Tibial nerve (tissue), 4 donors: ENCODE data around the gene ST8SIA6. TPM values are rescaled to one million over a fixed set of nuclear protein-coding genes. Genes with fewer than 3 reads are reported as not detected.

Experiments
- DNase-seq, 2 donors: peaks; one replicate each; pipeline ENCODE4 v3.0.0-alpha.2; 2019; ENCODE audit warnings: low spot score in 2 of 2
- H3K27ac ChIP-seq, 4 donors: fragments of 200-600 bp; sonication (generic) in 3 of 4; one replicate each; pipeline ENCODE4 v1.5.1; 2017 to 2019; ENCODE audit warnings: mild to moderate bottlenecking in 1 of 4
- H3K27me3 ChIP-seq, 2 donors: fragments of 200-600 bp; sonication (generic) in 1 of 2; one replicate each; pipeline versions ENCODE4 v1.5.1 to v1.6.0; 2017 to 2019
- H3K36me3 ChIP-seq, 3 donors: fragments of 200-600 bp; sonication (generic); one replicate each; pipeline ENCODE4 v1.5.1; 2018 to 2019
- H3K4me1 ChIP-seq, 4 donors: fragments of 200-600 bp; sonication (generic) in 3 of 4; one replicate each; pipeline ENCODE4 v1.5.1; 2017 to 2019
- H3K4me3 ChIP-seq, 4 donors: fragments of 200-600 bp; sonication (generic) in 3 of 4; one replicate each; pipeline ENCODE4 v1.5.1; 2017 to 2019; ENCODE audit warnings: mild to moderate bottlenecking in 1 of 4, moderate library complexity in 1 of 4
- H3K9me3 ChIP-seq, 4 donors: fragments of 200-600 bp; sonication (generic) in 3 of 4; one replicate each; pipeline ENCODE4 v1.5.1; 2017 to 2019
- EP300 ChIP-seq, 2 donors: sonication (generic); formaldehyde crosslinking; IDR thresholded peaks; one replicate each; pipeline ENCODE4 v1.6.1; 2017; ENCODE audit warnings: antibody characterized with exemption in 2 of 2, mild to moderate bottlenecking in 1 of 2
- POLR2A ChIP-seq, 2 donors: fragments of 450-650 bp; IDR thresholded peaks; one replicate each; pipeline ENCODE4 v1.6.1; 2017; ENCODE audit warnings: antibody characterized with exemption in 2 of 2, mild to moderate bottlenecking in 2 of 2, moderate library complexity in 2 of 2
- WGBS, 2 donors: methylation state at CpG; one replicate each; pipeline ENCODE4 v1.1.5; 2018; 5-methylcytosine and 5-hydroxymethylcytosine counted together
- small RNA-seq: library from RNA; depleted of rRNA; stranded (forward); fragments of <200 nt; gene quantifications from one replicate; pipeline ENCODE3, GENCODE V24; 2016
- total RNA-seq, 4 donors: library from RNA; depleted of rRNA; stranded (reverse); fragments of >200 nt; gene quantifications; one replicate each; pipeline ENCODE4 v1.1.0, GENCODE V29; 2016
- TF ChIP-seq, protein P1 (sequence below), 5 experiments: fragments of 200-600 bp in 3 of 5; fragments of 450-650 bp in 2 of 5; sonication (generic) in 3 of 5; IDR thresholded peaks; one replicate each; pipeline ENCODE4 v1.5.1; 2016 to 2019; ENCODE audit warnings: antibody characterized with exemption in 5 of 5, mild to moderate bottlenecking in 3 of 5, moderate library complexity in 2 of 5

ST8SIA6 gene
- total RNA-seq, 4 donors from 2014 or later, result 1.9 to 4.2 (median 3.5) TPM

DNA sequence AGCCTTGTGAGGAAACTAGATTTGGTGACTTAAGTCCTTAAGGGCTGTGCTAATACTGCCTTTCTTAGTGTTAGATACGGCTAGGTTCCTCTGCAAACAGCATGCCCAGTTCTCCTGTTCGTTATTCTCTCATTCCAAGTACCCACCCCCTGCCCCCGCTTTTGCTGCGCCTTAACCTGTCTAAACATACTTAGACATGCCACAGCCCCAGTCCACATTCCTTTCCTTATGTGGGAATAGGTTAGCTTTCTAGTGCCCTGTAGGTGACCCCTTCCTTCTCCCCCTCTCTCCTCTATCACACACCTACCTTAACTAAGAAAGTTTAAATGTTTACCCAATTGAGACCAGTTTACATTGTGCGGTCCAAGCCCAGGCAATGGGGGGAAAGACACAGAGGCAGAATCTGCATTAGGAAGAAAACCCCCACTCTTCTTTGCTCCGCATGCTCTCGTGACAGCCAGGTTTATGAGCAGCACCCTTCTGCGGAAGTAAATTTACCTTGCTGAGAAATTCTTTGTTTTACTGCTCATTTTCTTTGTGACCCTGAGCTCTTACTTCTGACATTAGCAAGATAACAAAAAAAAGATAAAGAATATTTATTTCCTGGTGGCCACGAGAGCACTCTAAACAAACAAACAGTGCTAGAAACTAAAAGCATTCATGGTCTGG is 177.5 kb downstream of the ST8SIA6 start:
- DNase-seq, result no peak
- no peak overlapping the region for H3K27ac ChIP-seq
- H3K27me3 ChIP-seq, result no peaks in the 10 kb centered on the region
- H3K36me3 ChIP-seq, result no peaks in the 10 kb centered on the region
- no peaks in the 10 kb centered on the region for H3K4me1 ChIP-seq
- TF ChIP-seq POLR2A (IDR thresholded peaks at IDR 0.05) (no peak), EP300 (IDR thresholded peaks at IDR 0.05) (no peak)
- TF ChIP-seq, protein P1, sequence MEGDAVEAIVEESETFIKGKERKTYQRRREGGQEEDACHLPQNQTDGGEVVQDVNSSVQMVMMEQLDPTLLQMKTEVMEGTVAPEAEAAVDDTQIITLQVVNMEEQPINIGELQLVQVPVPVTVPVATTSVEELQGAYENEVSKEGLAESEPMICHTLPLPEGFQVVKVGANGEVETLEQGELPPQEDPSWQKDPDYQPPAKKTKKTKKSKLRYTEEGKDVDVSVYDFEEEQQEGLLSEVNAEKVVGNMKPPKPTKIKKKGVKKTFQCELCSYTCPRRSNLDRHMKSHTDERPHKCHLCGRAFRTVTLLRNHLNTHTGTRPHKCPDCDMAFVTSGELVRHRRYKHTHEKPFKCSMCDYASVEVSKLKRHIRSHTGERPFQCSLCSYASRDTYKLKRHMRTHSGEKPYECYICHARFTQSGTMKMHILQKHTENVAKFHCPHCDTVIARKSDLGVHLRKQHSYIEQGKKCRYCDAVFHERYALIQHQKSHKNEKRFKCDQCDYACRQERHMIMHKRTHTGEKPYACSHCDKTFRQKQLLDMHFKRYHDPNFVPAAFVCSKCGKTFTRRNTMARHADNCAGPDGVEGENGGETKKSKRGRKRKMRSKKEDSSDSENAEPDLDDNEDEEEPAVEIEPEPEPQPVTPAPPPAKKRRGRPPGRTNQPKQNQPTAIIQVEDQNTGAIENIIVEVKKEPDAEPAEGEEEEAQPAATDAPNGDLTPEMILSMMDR (IDR thresholded peaks at IDR 0.05), result no peak
- peaks cover 0 to 5% (median 0%) of the 10 kb centered on the region in 4 donors for H3K9me3 ChIP-seq
- H3K4me3 ChIP-seq, result no peak overlapping the region
- 82 to 88% methylated on average over 9 of the region's 9 CpGs for WGBS, 2 donors

DNA sequence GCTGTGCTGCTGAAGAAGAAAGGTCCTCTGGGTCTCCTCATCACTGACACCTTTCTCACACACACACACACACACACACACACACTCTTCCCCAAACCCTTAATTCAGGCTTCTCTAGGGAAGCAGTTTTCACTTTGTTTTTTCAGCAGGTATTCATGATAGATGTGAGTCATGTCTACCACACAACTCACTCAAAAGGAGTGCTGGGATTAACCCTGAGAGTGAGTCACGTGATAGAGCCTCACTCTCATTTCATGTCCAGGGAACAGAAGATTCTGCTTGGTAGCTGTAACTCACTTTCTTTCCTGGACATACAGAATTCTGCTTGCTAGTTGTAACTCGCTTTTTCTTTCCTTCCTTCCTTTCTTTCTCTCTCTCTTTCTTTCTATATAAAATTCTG is 181.0 kb downstream of the ST8SIA6 start:
- Histone ChIP-seq H3K4me1 (no peaks in the 10 kb centered on the region), H3K27ac (no peak overlapping the region), H3K4me3 (no peak overlapping the region), H3K36me3 (no peaks in the 10 kb centered on the region), H3K27me3 (peaks cover 0 to 5% of the 10 kb centered on the region in 2 donors), H3K9me3 (peaks cover 0 to 5% (median 0%) of the 10 kb centered on the region in 4 donors)
- WGBS, 2 donors, result 77 to 78% methylated on average over 2 of the region's 2 CpGs
- TF ChIP-seq EP300 (IDR thresholded peaks at IDR 0.05) (no peak), POLR2A (IDR thresholded peaks at IDR 0.05) (no peak)
- TF ChIP-seq, protein P1 (IDR thresholded peaks at IDR 0.05), result no peak
- no peak for DNase-seq

DNA sequence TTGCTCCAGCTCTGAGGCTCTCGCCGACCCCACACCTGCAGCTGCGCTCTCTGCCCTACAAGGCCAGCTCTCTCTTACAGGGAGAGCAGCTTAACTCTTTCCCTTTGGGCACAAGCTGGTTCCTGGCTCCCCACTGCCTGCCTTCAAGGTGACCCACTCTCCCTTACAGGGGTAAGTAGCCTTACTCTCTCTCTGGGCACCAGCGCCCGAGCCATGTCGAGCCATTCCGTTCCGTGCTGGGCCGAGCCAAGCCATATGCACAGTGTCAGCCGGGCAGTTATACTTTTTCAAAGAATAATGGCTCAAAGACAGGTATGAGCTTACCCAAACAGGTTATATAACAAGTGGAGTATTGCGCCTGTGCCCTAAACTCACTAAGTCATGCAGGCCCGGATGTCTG is 181.7 kb downstream of the ST8SIA6 start:
- H3K27me3 ChIP-seq, result peaks cover 0 to 5% of the 10 kb centered on the region in 2 donors
- no peak overlapping the region for H3K27ac ChIP-seq
- DNase-seq, result no peak
- no peaks in the 10 kb centered on the region for H3K36me3 ChIP-seq
- peaks cover 0 to 5% (median 0%) of the 10 kb centered on the region in 4 donors for H3K9me3 ChIP-seq
- no peak for TF ChIP-seq EP300 (IDR thresholded peaks at IDR 0.05)
- TF ChIP-seq, protein P1 (IDR thresholded peaks at IDR 0.05), result no peak
- no peak for TF ChIP-seq POLR2A (IDR thresholded peaks at IDR 0.05)
- no peak overlapping the region for H3K4me3 ChIP-seq
- WGBS, 2 donors, result 91 to 92% methylated on average over 12 of the region's 12 CpGs
- no peaks in the 10 kb centered on the region for H3K4me1 ChIP-seq

Small RNA genes within 50 kb of the gene (small RNA-seq; reads per million reads assigned to genes)
- gene RF00019, result not detected

Other genes with a start within 250 kb of the ST8SIA6 start
- 1,000 to 10,000 TPM; 6,350 to 8,587 (median 8,002) TPM for gene VIM, start 226.4 kb downstream of the ST8SIA6 start, total RNA-seq
- gene HACD1, start 162.8 kb upstream of the ST8SIA6 start, total RNA-seq, result 1 to 10 TPM; 6.1 to 9.3 (median 7.5) TPM
- 10 to 100 TPM; 17.3 to 28.2 (median 25.1) TPM for gene STAM, start 189.6 kb upstream of the ST8SIA6 start, total RNA-seq